Thyroid gland (tissue), 4 donors: ENCODE measurements around the gene SLC2A5. TPM values are rescaled to one million over a fixed set of nuclear protein-coding genes. Genes with fewer than 3 reads are reported as not detected.

Experiments used
- DNase-seq, 2 donors: peaks; one replicate each; pipeline ENCODE4 v3.0.0-alpha.2; 2019
- H3K27ac ChIP-seq, 3 donors: fragments of 200-600 bp; sonication (generic); 1 replicate in 2 of 3; 2 replicates in 1 of 3; pipeline ENCODE4 v1.5.1; 2016 to 2019; ENCODE audit warnings: mild to moderate bottlenecking in 1 of 3, moderate library complexity in 1 of 3
- H3K27me3 ChIP-seq: fragments of 200-600 bp; sonication (generic); one replicate; pipeline ENCODE4 v1.5.1; 2019
- H3K36me3 ChIP-seq, 2 donors: fragments of 200-600 bp; sonication (generic); one replicate each; pipeline ENCODE4 v1.5.1; 2016 to 2019
- H3K4me1 ChIP-seq, 2 donors: fragments of 200-600 bp; sonication (generic); one replicate each; pipeline ENCODE4 v1.5.1; 2017 to 2019
- H3K4me3 ChIP-seq, 3 donors: fragments of 200-600 bp; sonication (generic); replicated peaks in 1 of 3; 1 replicate in 2 of 3; 2 replicates in 1 of 3; pipeline ENCODE4 v1.5.1; 2016; ENCODE audit warnings: mild to moderate bottlenecking in 1 of 3
- H3K9me3 ChIP-seq: fragments of 200-600 bp; sonication (generic); one replicate; pipeline ENCODE4 v1.5.1; 2017
- CTCF ChIP-seq, 6 experiments: fragments of 200-600 bp in 3 of 6; fragments of 450-650 bp in 3 of 6; sonication (generic) in 3 of 6; IDR thresholded peaks; one replicate each; pipeline ENCODE4 v1.5.1; 2016 to 2019; ENCODE audit warnings: antibody characterized with exemption in 6 of 6, mild to moderate bottlenecking in 2 of 6, inconsistent platforms in 1 of 6, moderate library complexity in 1 of 6
- POLR2A ChIP-seq, 2 donors: fragments of 450-650 bp; IDR thresholded peaks; one replicate each; pipeline ENCODE4 v1.6.1; 2017; ENCODE audit warnings: antibody characterized with exemption in 2 of 2, mild to moderate bottlenecking in 2 of 2, moderate library complexity in 1 of 2
- WGBS, 2 donors: methylation state at CpG; one replicate each; pipeline ENCODE4 v1.1.5; 2017; 5-methylcytosine and 5-hydroxymethylcytosine counted together
- intact Hi-C: fragments of 100-400 bp; cut with DNase I; formaldehyde crosslinking; loops from one replicate; pipeline ENCODE4 v1.15.1; 2023
- total RNA-seq, 4 donors: library from RNA; depleted of rRNA; stranded (reverse); fragments of >200 nt; gene quantifications; one replicate each; pipeline ENCODE4 v1.2.3, GENCODE V29; 2016

The SLC2A5 gene
- total RNA-seq, 4 donors from 2014 or later, result 0.73 to 1.1 (median 0.88) TPM

- TF ChIP-seq CTCF (IDR thresholded peaks at IDR 0.05), result no peak
- TF ChIP-seq POLR2A (IDR thresholded peaks at IDR 0.05), result no peak
- Histone ChIP-seq H3K4me3 (no peak overlapping the region), H3K36me3 (peaks cover 0 to 3% of the 10 kb centered on the region in 2 donors), H3K27me3 (no peaks in the 10 kb centered on the region), H3K9me3 (no peaks in the 10 kb centered on the region), H3K27ac (no peak overlapping the region), H3K4me1 (peaks cover 0 to 4% of the 10 kb centered on the region in 2 donors)
- intact Hi-C loops, result loop anchor here (5.0 kb wide), 1 partner anchor 85 kb away; no protein-coding TSS in a partner anchor
- no peak for DNase-seq
- WGBS, 2 donors, result 93 to 98% methylated on average over 9 of the region's 9 CpGs
Measured at GRCh38 chr1:9111957-9112356, 42.5 kb upstream of the SLC2A5 start.

GRCh38 chr1:9111357-9111691 lies 41.9 kb upstream of the SLC2A5 start:
- Histone ChIP-seq H3K9me3 (no peaks in the 10 kb centered on the region), H3K4me1 (peaks cover 0 to 4% of the 10 kb centered on the region in 2 donors), H3K36me3 (peaks cover 2 to 3% of the 10 kb centered on the region in 2 donors), H3K4me3 (no peak overlapping the region), H3K27me3 (no peaks in the 10 kb centered on the region), H3K27ac (no peak overlapping the region)
- TF ChIP-seq CTCF (IDR thresholded peaks at IDR 0.05) (no peak), POLR2A (IDR thresholded peaks at IDR 0.05) (no peak)
- DNase-seq, result no peak
- 96 to 97% methylated on average over 12 to 13 of the region's 13 CpGs for WGBS, 2 donors
- intact Hi-C loops, result loop anchor here (5.0 kb wide), 1 partner anchor 86 kb away; no protein-coding TSS in a partner anchor

GRCh38 chr1:9110669-9111356 lies 41.4 kb upstream of the SLC2A5 start:
- peak; percentile 87 to 91 for DNase-seq
- Histone ChIP-seq H3K27me3 (no peaks in the 10 kb centered on the region), H3K27ac (no peak overlapping the region), H3K36me3 (peaks cover 3 to 4% of the 10 kb centered on the region in 2 donors), H3K9me3 (no peaks in the 10 kb centered on the region), H3K4me3 (no peak overlapping the region), H3K4me1 (peaks cover 0 to 4% of the 10 kb centered on the region in 2 donors)
- intact Hi-C loops, result loop anchor here (5.0 kb wide), 1 partner anchor 86 kb away; no protein-coding TSS in a partner anchor
- 30 to 43% methylated on average over 14 to 18 of the region's 18 CpGs for WGBS, 2 donors
- no peak for TF ChIP-seq POLR2A (IDR thresholded peaks at IDR 0.05)
- peak; percentile 74 to 92 (median 90) for TF ChIP-seq CTCF (IDR thresholded peaks at IDR 0.05)

- Histone ChIP-seq H3K4me1 (peaks cover 0 to 4% of the 10 kb centered on the region in 2 donors), H3K27me3 (no peaks in the 10 kb centered on the region), H3K9me3 (no peaks in the 10 kb centered on the region), H3K4me3 (no peak overlapping the region), H3K27ac (no peak overlapping the region), H3K36me3 (peaks cover 13 to 15% of the 10 kb centered on the region in 2 donors)
- TF ChIP-seq CTCF (IDR thresholded peaks at IDR 0.05) (no peak), POLR2A (IDR thresholded peaks at IDR 0.05) (no peak)
- 90 to 93% methylated on average over 12 of the region's 12 CpGs for WGBS, 2 donors
- no peak for DNase-seq
- intact Hi-C loops, result no loop called here
Measured at GRCh38 chr1:9108056-9108665, 38.7 kb upstream of the SLC2A5 start.

- no peak for DNase-seq
- H3K9me3 ChIP-seq, result no peaks in the 10 kb centered on the region
- H3K4me1 ChIP-seq, result peaks cover 0 to 4% of the 10 kb centered on the region in 2 donors
- H3K27ac ChIP-seq, result no peak overlapping the region
- intact Hi-C loops, result no loop called here
- TF ChIP-seq POLR2A (IDR thresholded peaks at IDR 0.05), result no peak
- 55 to 69% methylated on average over 4 of the region's 4 CpGs for WGBS, 2 donors
- peaks cover 16 to 18% of the 10 kb centered on the region in 2 donors for H3K36me3 ChIP-seq
- no peaks in the 10 kb centered on the region for H3K27me3 ChIP-seq
- no peak overlapping the region for H3K4me3 ChIP-seq
Measured at GRCh38 chr1:9107136-9107535, 37.7 kb upstream of the SLC2A5 start.
